Right atrium auricular region (tissue), 2 donors: Measurements from ENCODE around the gene HSPB6. TPM values are rescaled to one million over a fixed set of nuclear protein-coding genes. Genes with fewer than 3 reads are reported as not detected.

Experiments
- DNase-seq: peaks from one replicate; pipeline ENCODE4 v3.0.0-alpha.2; 2019; ENCODE audit warnings: low spot score
- H3K27ac ChIP-seq, 2 donors: fragments of 200-600 bp; sonication (generic); 1 replicate in 1 of 2; 2 replicates in 1 of 2; pipeline ENCODE4 v1.5.1; 2016 to 2019
- H3K27me3 ChIP-seq, 2 donors: fragments of 200-600 bp; sonication (generic); one replicate each; pipeline versions ENCODE4 v1.5.1 to v1.6.0; 2017 to 2019
- H3K36me3 ChIP-seq: fragments of 200-600 bp; sonication (generic); one replicate; pipeline ENCODE4 v1.5.1; 2016
- H3K4me1 ChIP-seq, 2 donors: fragments of 200-600 bp; sonication (generic); one replicate each; pipeline versions ENCODE4 v1.5.1 to v1.6.0; 2017 to 2019
- H3K4me3 ChIP-seq, 2 donors: fragments of 200-600 bp; sonication (generic); 1 replicate in 1 of 2; 2 replicates in 1 of 2; pipeline ENCODE4 v1.5.1; 2017 to 2019; ENCODE audit warnings: mild to moderate bottlenecking in 1 of 2, moderate library complexity in 1 of 2
- H3K9me3 ChIP-seq, 2 donors: fragments of 200-600 bp; sonication (generic); one replicate each; pipeline ENCODE4 v1.5.1; 2019
- CTCF ChIP-seq, 2 donors: fragments of 200-600 bp; sonication (generic); IDR thresholded peaks; one replicate each; pipeline ENCODE4 v1.5.1; 2019; ENCODE audit warnings: antibody characterized with exemption in 2 of 2
- total RNA-seq, 2 donors: library from RNA; depleted of rRNA; stranded (reverse); fragments of >200 nt; gene quantifications; one replicate each; pipeline ENCODE4 v1.1.0, GENCODE V29; 2016

The HSPB6 gene
- total RNA-seq, 2 donors from 2014 or later: 98.4 to 104 TPM

- no peak for DNase-seq
- Histone ChIP-seq H3K4me3 (no peak overlapping the region), H3K27me3 (no peaks in the 10 kb centered on the region), H3K4me1 (no peaks in the 10 kb centered on the region), H3K9me3 (no peaks in the 10 kb centered on the region), H3K27ac (no peak overlapping the region), H3K36me3 (no peaks in the 10 kb centered on the region)
- TF ChIP-seq CTCF (IDR thresholded peaks at IDR 0.05): no peak
These were observed 34.4 kb upstream of the HSPB6 start for GRCh38 chr19:35790981-35791813.

DNA sequence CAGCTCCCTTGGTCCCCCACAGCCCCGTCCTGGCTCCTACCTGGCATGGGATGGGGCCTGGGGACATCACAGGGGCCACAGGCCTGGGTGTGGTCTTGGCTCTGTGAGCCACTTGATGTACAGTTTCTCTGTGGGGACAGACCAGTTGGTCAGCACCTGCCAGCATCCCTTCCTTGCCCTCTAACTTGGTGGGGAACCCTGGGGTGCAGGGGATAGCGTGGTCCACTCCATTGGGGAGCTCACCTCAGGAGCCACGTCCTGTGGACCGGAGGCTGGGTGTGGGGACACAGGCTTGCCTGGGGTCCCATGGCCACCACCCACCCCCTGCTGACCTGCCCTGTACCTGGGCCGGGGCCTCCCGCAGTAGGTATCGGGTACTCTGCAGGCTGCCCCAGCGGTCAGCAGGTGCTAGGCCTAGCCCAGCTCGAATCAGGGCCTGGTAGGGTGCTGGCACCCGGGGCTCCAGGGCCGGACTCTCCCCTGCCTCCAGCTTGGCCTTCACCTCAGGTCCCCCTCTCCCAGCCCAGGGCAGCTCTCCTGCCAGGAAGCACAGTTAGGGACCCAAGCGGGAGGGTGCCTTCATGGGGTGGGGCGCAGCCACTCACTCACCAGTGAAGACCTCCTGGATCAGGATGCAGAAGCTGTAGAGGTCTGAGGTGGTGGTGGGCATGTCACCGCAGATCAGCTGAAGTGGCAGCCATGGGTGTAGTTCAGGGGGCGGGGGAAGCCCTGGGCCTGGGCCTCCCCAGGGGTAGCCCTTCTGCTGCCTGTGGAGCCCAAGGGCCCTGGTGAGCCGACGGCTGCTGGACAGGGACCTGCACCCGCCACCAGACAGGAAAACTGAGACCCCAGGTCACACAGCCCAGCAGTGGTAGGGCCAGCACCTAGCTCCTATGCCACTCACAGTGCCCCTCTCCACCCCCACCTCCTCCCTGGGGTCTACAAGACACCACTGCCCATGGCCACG is 33.4 kb upstream of the HSPB6 start:
- no peak for TF ChIP-seq CTCF (IDR thresholded peaks at IDR 0.05)
- no peaks in the 10 kb centered on the region for H3K9me3 ChIP-seq
- no peaks in the 10 kb centered on the region for H3K27me3 ChIP-seq
- H3K36me3 ChIP-seq: no peaks in the 10 kb centered on the region
- DNase-seq: no peak
- H3K4me3 ChIP-seq: no peak overlapping the region
- H3K4me1 ChIP-seq: no peaks in the 10 kb centered on the region
- H3K27ac ChIP-seq: no peak overlapping the region

GRCh38 chr19:35789195-35789977 is 32.6 kb upstream of the HSPB6 start:
- no peak for TF ChIP-seq CTCF (IDR thresholded peaks at IDR 0.05)
- Histone ChIP-seq H3K4me1 (no peaks in the 10 kb centered on the region), H3K36me3 (no peaks in the 10 kb centered on the region), H3K27ac (no peak overlapping the region), H3K4me3 (no peak overlapping the region), H3K27me3 (no peaks in the 10 kb centered on the region), H3K9me3 (no peaks in the 10 kb centered on the region)
- no peak for DNase-seq

- Histone ChIP-seq H3K9me3 (no peaks in the 10 kb centered on the region), H3K27me3 (no peaks in the 10 kb centered on the region), H3K27ac (no peak overlapping the region), H3K4me1 (no peaks in the 10 kb centered on the region), H3K36me3 (no peaks in the 10 kb centered on the region), H3K4me3 (no peak overlapping the region)
- TF ChIP-seq CTCF (IDR thresholded peaks at IDR 0.05): no peak
- DNase-seq: no peak
These were observed 31.6 kb upstream of the HSPB6 start for GRCh38 chr19:35788205-35788960.

DNA sequence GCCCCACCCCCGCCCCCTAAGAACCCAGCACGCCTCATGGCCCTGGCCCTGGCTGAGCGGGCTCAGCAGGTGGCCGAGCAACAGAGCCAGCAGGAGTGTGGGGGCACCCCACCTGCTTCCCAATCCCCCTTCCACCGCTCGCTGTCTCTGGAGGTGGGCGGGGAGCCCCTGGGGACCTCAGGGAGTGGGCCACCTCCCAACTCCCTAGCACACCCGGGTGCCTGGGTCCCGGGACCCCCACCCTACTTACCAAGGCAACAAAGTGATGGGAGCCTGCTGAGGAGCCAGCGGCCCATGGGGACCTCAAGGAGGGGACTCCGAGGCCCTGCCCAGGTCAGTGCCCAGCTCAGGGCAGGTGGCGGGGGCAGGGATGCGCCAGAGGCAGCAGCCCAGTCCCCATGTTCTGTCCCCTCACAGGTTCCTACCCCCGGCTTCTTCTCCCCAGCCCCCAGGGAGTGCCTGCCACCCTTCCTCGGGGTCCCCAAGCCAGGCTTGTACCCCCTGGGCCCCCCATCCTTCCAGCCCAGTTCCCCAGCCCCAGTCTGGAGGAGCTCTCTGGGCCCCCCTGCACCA is 30.5 kb upstream of the HSPB6 start:
- Histone ChIP-seq H3K9me3 (no peaks in the 10 kb centered on the region), H3K27ac (no peak overlapping the region), H3K4me3 (no peak overlapping the region), H3K4me1 (no peaks in the 10 kb centered on the region), H3K36me3 (no peaks in the 10 kb centered on the region), H3K27me3 (no peaks in the 10 kb centered on the region)
- no peak for DNase-seq
- no peak for TF ChIP-seq CTCF (IDR thresholded peaks at IDR 0.05)
